NCI-H524 (cell line): Measurements from ENCODE around the gene AGTRAP.

Experiments used
- DNase-seq, 2 experiments: peaks; one replicate each; lab custom pipeline; 2025; lab: John Stamatoyannopoulos, UW

AGTRAP gene

GRCh38 chr1:11735531-11735853 lies 444 bp upstream of the AGTRAP start:
- no peak for DNase-seq

GRCh38 chr1:11736746-11737639 lies 1.1 kb downstream of the AGTRAP start:
- peak; percentile 44 to 55 for DNase-seq

GRCh38 chr1:11738096-11738495 lies 2.2 kb downstream of the AGTRAP start:
- DNase-seq, result no peak

GRCh38 chr1:11738783-11739182 lies 2.8 kb downstream of the AGTRAP start:
- no peak for DNase-seq

GRCh38 chr1:11740258-11741192 lies 4.6 kb downstream of the AGTRAP start:
- DNase-seq, result no peak

- no peak for DNase-seq
Measured at GRCh38 chr1:11741482-11741881, 5.5 kb downstream of the AGTRAP start.

- DNase-seq, result no peak
Measured at GRCh38 chr1:11741919-11742558, 6.1 kb downstream of the AGTRAP start.

- DNase-seq, result no peak
Measured at GRCh38 chr1:11744287-11744686, 8.4 kb downstream of the AGTRAP start.

GRCh38 chr1:11746092-11746491 lies 10.2 kb downstream of the AGTRAP start:
- no peak for DNase-seq

GRCh38 chr1:11746795-11747487 lies 11.0 kb downstream of the AGTRAP start:
- DNase-seq, result no peak

- DNase-seq, result no peak
Measured at GRCh38 chr1:11748294-11749202, 12.6 kb downstream of the AGTRAP start.

- peak; percentile 16 to 51 for DNase-seq
Measured at GRCh38 chr1:11749203-11749689, 13.3 kb downstream of the AGTRAP start.

- DNase-seq, result no peak
Measured at GRCh38 chr1:11749996-11750395, 14.1 kb downstream of the AGTRAP start.

- no peak for DNase-seq
Measured at GRCh38 chr1:11751087-11751486, 15.2 kb downstream of the AGTRAP start.

GRCh38 chr1:11752359-11753088 lies 16.6 kb downstream of the AGTRAP start:
- no peak for DNase-seq

GRCh38 chr1:11753555-11754208 lies 17.7 kb downstream of the AGTRAP start:
- DNase-seq, result no peak

GRCh38 chr1:11757047-11757446 lies 21.1 kb downstream of the AGTRAP start:
- DNase-seq, result no peak

- no peak for DNase-seq
Measured at GRCh38 chr1:11759791-11760190, 23.9 kb downstream of the AGTRAP start.

GRCh38 chr1:11761285-11761684 lies 25.3 kb downstream of the AGTRAP start:
- DNase-seq, result no peak
